H1 (cell line): ENCODE data around the gene SPTLC3. TPM values are rescaled to one million over a fixed set of nuclear protein-coding genes. Genes with fewer than 3 reads are reported as not detected.

Experiments used
- CTCF ChIA-PET: fragments of 300-600 bp; sonication (Branson Sonifier 250); formaldehyde crosslinking; loops from one replicate; lab custom pipeline; 2021; ENCODE audit not compliant: partially characterized antibody; lab: Charles Lee
- POLR2A ChIA-PET: fragments of 300-600 bp; sonication (Branson Sonifier 250); formaldehyde crosslinking; loops from one replicate; lab custom pipeline; 2021; ENCODE audit warnings: inconsistent platforms; ENCODE audit not compliant: partially characterized antibody; lab: Charles Lee
- DNase-seq, 2 experiments: peaks; one replicate each; pipeline versions ENCODE4 v3.0.0 to v3.0.0-alpha.2; 2010 to 2022; ENCODE audit warnings: low spot score in 2 of 2, low read depth in 1 of 2, mixed read lengths in 1 of 2
- FAIRE-seq: peaks from 2 replicates; lab custom pipeline; 2011; peaks lifted over from hg19 to GRCh38; lab: Jason Lieb, UNC
- H2AFZ ChIP-seq: 2 replicates; pipeline ENCODE4 v1.8.1; 2012; ENCODE audit warnings: low read length, inconsistent platforms
- H2AK5ac ChIP-seq: 2 replicates; pipeline ENCODE4 v1.6.1; 2013; ENCODE audit warnings: low read depth, low read length
- H2BK120ac ChIP-seq: replicated peaks from 2 replicates; pipeline ENCODE3; 2013; ENCODE audit warnings: low read depth, low read length, inconsistent platforms
- H2BK12ac ChIP-seq: 2 replicates; pipeline ENCODE4 v1.6.1; 2013; ENCODE audit warnings: low read depth, low read length
- H2BK15ac ChIP-seq: 2 replicates; pipeline ENCODE4 v1.6.1; 2013; ENCODE audit warnings: low read length
- H2BK20ac ChIP-seq: 2 replicates; pipeline ENCODE4 v1.6.1; 2013; ENCODE audit warnings: low read length
- H2BK5ac ChIP-seq: 2 replicates; pipeline ENCODE4 v1.6.1; 2013; ENCODE audit warnings: low read depth, low read length
- H3K14ac ChIP-seq: 2 replicates; pipeline ENCODE4 v1.6.1; 2013; ENCODE audit warnings: inconsistent platforms; ENCODE audit not compliant: insufficient read length
- H3K18ac ChIP-seq: 2 replicates; pipeline ENCODE4 v1.6.1; 2013; ENCODE audit warnings: low read length; ENCODE audit errors: extremely low read depth
- H3K23ac ChIP-seq: 2 replicates; pipeline ENCODE4 v1.6.1; 2013; ENCODE audit warnings: inconsistent platforms; ENCODE audit not compliant: insufficient read length
- H3K23me2 ChIP-seq: 2 replicates; pipeline ENCODE4 v1.6.1; 2013; ENCODE audit warnings: low read depth, low read length
- H3K27ac ChIP-seq: 2 replicates; pipeline ENCODE4 v1.6.1; 2011; ENCODE audit warnings: low read depth, low read length, inconsistent platforms
- H3K27me3 ChIP-seq, 4 experiments: replicated peaks in 1 of 4; 1 replicate in 1 of 4; 2 replicates in 3 of 4; pipeline versions ENCODE4 v1.6.1 to v1.8.1; 2011 to 2013; ENCODE audit warnings: low read length in 3 of 4, mild to moderate bottlenecking in 3 of 4, inconsistent platforms in 2 of 4, mixed read lengths in 2 of 4, moderate library complexity in 1 of 4; ENCODE audit not compliant: control insufficient read depth in 3 of 4, insufficient read depth in 3 of 4; ENCODE audit errors: extremely low read depth in 1 of 4
- H3K36me3 ChIP-seq, 4 experiments: 2 replicates each; pipeline versions ENCODE4 v1.6.1 to v1.8.1; 2011 to 2013; ENCODE audit warnings: mild to moderate bottlenecking in 4 of 4, low read length in 3 of 4, moderate library complexity in 2 of 4, control low read depth in 1 of 4, inconsistent platforms in 1 of 4; ENCODE audit not compliant: insufficient read depth in 4 of 4, control insufficient read depth in 2 of 4
- H3K4ac ChIP-seq: replicated peaks from 2 replicates; pipeline ENCODE3; 2013; ENCODE audit warnings: low read length, low read depth, mixed read lengths, inconsistent platforms; ENCODE audit not compliant: insufficient read length
- H3K4me1 ChIP-seq, 4 experiments: replicated peaks in 1 of 4; 1 replicate in 1 of 4; 2 replicates in 3 of 4; pipeline versions ENCODE4 v1.6.1 to v1.8.1; 2011 to 2013; ENCODE audit warnings: low read length in 3 of 4, inconsistent platforms in 2 of 4, mixed read lengths in 1 of 4; ENCODE audit not compliant: insufficient read depth in 4 of 4, control insufficient read depth in 3 of 4
- H3K4me2 ChIP-seq, 2 experiments: 2 replicates each; pipeline versions ENCODE4 v1.6.1 to v1.8.1; 2011 to 2013; ENCODE audit warnings: low read depth in 2 of 2, low read length in 2 of 2, control low read depth in 1 of 2, inconsistent platforms in 1 of 2, mild to moderate bottlenecking in 1 of 2; ENCODE audit not compliant: insufficient read depth in 1 of 2
- H3K4me3 ChIP-seq, 4 experiments: fragments of 200-600, 300-600 bp in 1 of 4; sonication (generic), shearing (Covaris generic), sonication (Bioruptor Twin) in 1 of 4; 2 replicates each; pipeline versions ENCODE4 v1.5.1 to v1.8.1; 2011 to 2016; ENCODE audit warnings: low read length in 4 of 4, low read depth in 3 of 4, control low read depth in 2 of 4, inconsistent platforms in 2 of 4, mild to moderate bottlenecking in 2 of 4, mixed read lengths in 1 of 4, moderate library complexity in 1 of 4; ENCODE audit not compliant: insufficient read depth in 2 of 4; ENCODE audit errors: extremely low read depth in 1 of 4
- H3K56ac ChIP-seq: replicated peaks from 2 replicates; pipeline ENCODE3; 2013; ENCODE audit warnings: low read depth, mild to moderate bottlenecking, mixed read lengths, low read length, inconsistent platforms; ENCODE audit not compliant: insufficient read length
- H3K79me1 ChIP-seq: 2 replicates; pipeline ENCODE4 v1.6.1; 2013; ENCODE audit warnings: low read depth, low read length, control low read depth
- H3K79me2 ChIP-seq, 2 experiments: 2 replicates each; pipeline versions ENCODE4 v1.6.1 to v1.8.1; 2012 to 2013; ENCODE audit warnings: low read length in 2 of 2, mild to moderate bottlenecking in 2 of 2, inconsistent platforms in 1 of 2; ENCODE audit not compliant: insufficient read depth in 2 of 2, control insufficient read depth in 1 of 2
- H3K9ac ChIP-seq, 4 experiments: replicated peaks in 1 of 4; 1 replicate in 1 of 4; 2 replicates in 3 of 4; pipeline versions ENCODE4 v1.6.1 to v1.8.1; 2011 to 2013; ENCODE audit warnings: low read depth in 3 of 4, low read length in 3 of 4, control low read depth in 2 of 4, mild to moderate bottlenecking in 2 of 4, moderate library complexity in 2 of 4, inconsistent platforms in 1 of 4; ENCODE audit errors: extremely low read depth in 1 of 4
- H3K9me3 ChIP-seq, 2 experiments: 2 replicates each; pipeline versions ENCODE4 v1.6.1 to v1.8.1; 2012 to 2013; ENCODE audit warnings: mild to moderate bottlenecking in 2 of 2, moderate library complexity in 2 of 2, control low read depth in 1 of 2, inconsistent platforms in 1 of 2, low read depth in 1 of 2, low read length in 1 of 2, mixed read lengths in 1 of 2; ENCODE audit not compliant: insufficient read depth in 2 of 2
- H4K20me1 ChIP-seq, 2 experiments: replicated peaks in 1 of 2; 2 replicates each; pipeline versions ENCODE3 to v1.8.1; 2011 to 2013; ENCODE audit warnings: inconsistent platforms in 2 of 2, low read length in 2 of 2, mild to moderate bottlenecking in 1 of 2; ENCODE audit not compliant: insufficient read depth in 2 of 2, control insufficient read depth in 1 of 2
- H4K5ac ChIP-seq: 2 replicates; pipeline ENCODE4 v1.6.1; 2013; ENCODE audit warnings: low read length, low read depth, mixed read lengths, inconsistent platforms; ENCODE audit not compliant: insufficient read length
- H4K8ac ChIP-seq: 2 replicates; pipeline ENCODE4 v1.8.0; 2013; ENCODE audit warnings: mild to moderate bottlenecking, moderate library complexity, low read length, inconsistent platforms; ENCODE audit not compliant: insufficient read depth; ENCODE audit errors: extremely low read depth
- H4K91ac ChIP-seq: replicated peaks from 2 replicates; pipeline ENCODE3; 2013; ENCODE audit warnings: low read length, mixed read lengths, inconsistent platforms; ENCODE audit not compliant: insufficient read length
- BACH1 ChIP-seq: IDR thresholded peaks from 2 replicates; pipeline ENCODE4 v1.6.1; 2012; ENCODE audit warnings: low read length, improper control_type of control experiment
- EP300 ChIP-seq, 2 experiments: IDR thresholded peaks; 1 replicate in 1 of 2; 2 replicates in 1 of 2; pipeline ENCODE4 v1.6.1; 2011 to 2012; ENCODE audit warnings: low read depth in 2 of 2, low read length in 2 of 2, mild to moderate bottlenecking in 2 of 2, borderline replicate concordance in 1 of 2, inconsistent platforms in 1 of 2, moderate library complexity in 1 of 2
- FOSL1 ChIP-seq: IDR thresholded peaks from 2 replicates; pipeline ENCODE4 v1.6.1; 2011; ENCODE audit warnings: mild to moderate bottlenecking, low read depth, low read length, moderate library complexity; ENCODE audit not compliant: insufficient read depth
- HDAC2 ChIP-seq, 2 experiments: fragments of 300-600 bp in 1 of 2; sonication (generic) in 1 of 2; IDR thresholded peaks; 2 replicates each; pipeline ENCODE4 v1.6.1; 2011 to 2012; ENCODE audit warnings: low read depth in 2 of 2, low read length in 2 of 2, mild to moderate bottlenecking in 2 of 2, moderate library complexity in 2 of 2, borderline replicate concordance in 1 of 2, inconsistent platforms in 1 of 2
- MAFK ChIP-seq: IDR thresholded peaks from 2 replicates; pipeline ENCODE4 v1.6.1; 2012; ENCODE audit warnings: low read depth, mild to moderate bottlenecking, improper control_type of control experiment, low read length
- POU5F1 ChIP-seq: IDR thresholded peaks from 2 replicates; pipeline ENCODE4 v1.6.1; 2011; ENCODE audit warnings: low read depth, mild to moderate bottlenecking, low read length, moderate library complexity
- SRF ChIP-seq: IDR thresholded peaks from 2 replicates; pipeline ENCODE4 v1.6.1; 2011; ENCODE audit warnings: mild to moderate bottlenecking, low read depth, low read length, moderate library complexity
- SUZ12 ChIP-seq: fragments of 200-600 bp; sonication (generic); IDR thresholded peaks from 2 replicates; pipeline ENCODE4 v1.6.1; 2012; ENCODE audit warnings: mild to moderate bottlenecking, inconsistent platforms, low read length, moderate library complexity, mixed read lengths
- TAF7 ChIP-seq: optimal IDR thresholded peaks from 2 replicates; pipeline ENCODE3; 2011; ENCODE audit warnings: low read depth, mild to moderate bottlenecking, inconsistent platforms, low read length, moderate library complexity, borderline replicate concordance
- ZNF274 ChIP-seq: IDR thresholded peaks from 2 replicates; pipeline ENCODE4 v1.7.0; 2012; ENCODE audit warnings: low read length, borderline replicate concordance; ENCODE audit errors: extremely low read depth
- polyA plus RNA-seq, 7 experiments: library from polyadenylated mRNA; depleted of rRNA in 3 of 7; stranded (reverse) in 5 of 7; unstranded in 2 of 7; fragments of >200 nt in 5 of 7; fragments of 200-250 nt in 2 of 7; gene quantifications; 1 replicate in 5 of 7; 2 replicates in 1 of 7; 4 replicates in 1 of 7; pipeline versions ENCODE4 v1.2.1 to v1.2.3, GENCODE V29; 2011 to 2013; ENCODE audit warnings: missing spikeins in 2 of 7, mixed read lengths in 2 of 7
- total RNA-seq: library from RNA; stranded (reverse); fragmentation: NEBNext Ultra II Directional; extraction: Animal tissue kit (Norgen Biotek cat#: 25700); gene quantifications from 2 replicates; pipeline ENCODE4 v1.2.1, GENCODE V29; 2021
- TF ChIP-seq, protein P1 (sequence below), 3 experiments: IDR thresholded peaks; 1 replicate in 2 of 3; 2 replicates in 1 of 3; pipeline versions ENCODE4 v1.5.1 to v1.6.1; 2011; ENCODE audit warnings: low read length in 3 of 3, mild to moderate bottlenecking in 3 of 3, inconsistent platforms in 2 of 3, low read depth in 1 of 3, moderate library complexity in 1 of 3; ENCODE audit not compliant: insufficient read depth in 1 of 3; ENCODE audit errors: control extremely low read depth in 1 of 3
- TF ChIP-seq, protein P2 (sequence below): IDR thresholded peaks from 2 replicates; pipeline ENCODE4 v1.6.1; 2011; ENCODE audit warnings: low read depth, mild to moderate bottlenecking, low read length; ENCODE audit not compliant: insufficient read depth

Gene SPTLC3
- total and polyA plus RNA-seq, 2 of the 8 experiments (the other 6 are each of a cell fraction or from before 2014, with no cell fraction given) = 0.23 to 0.82 TPM

DNA sequence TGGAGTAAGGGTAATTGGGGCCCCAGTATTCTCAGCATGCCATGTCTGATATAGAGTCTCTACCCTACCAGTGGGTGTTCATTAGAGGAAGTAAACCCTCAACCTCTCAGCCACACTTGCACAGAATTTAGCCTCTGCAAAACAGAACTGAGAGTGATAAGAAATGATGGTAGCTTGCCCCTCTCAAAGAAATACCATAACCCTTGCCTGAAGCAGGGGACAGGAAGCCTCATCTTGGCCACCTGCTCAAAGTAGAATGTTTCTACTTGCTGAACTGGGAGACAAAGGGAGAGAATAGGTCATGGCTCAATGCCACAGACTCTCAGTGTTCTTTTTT is 33.7 kb downstream of the SPTLC3 start:
- no peaks in the 10 kb centered on the region for H3K79me2 ChIP-seq
- FAIRE-seq (no peak), DNase-seq (no peak)
- no peak overlapping the region for H3K9ac ChIP-seq
- no peaks in the 10 kb centered on the region for H3K4me1 ChIP-seq
- no peak overlapping the region for H2BK20ac ChIP-seq
- H4K20me1 ChIP-seq = no peaks in the 10 kb centered on the region
- no peak overlapping the region for H2AK5ac ChIP-seq
- no peak overlapping the region for H3K23ac ChIP-seq
- no peak overlapping the region for H3K4me2 ChIP-seq
- H4K8ac ChIP-seq = no peak overlapping the region
- H3K9me3 ChIP-seq = no peaks in the 10 kb centered on the region
- no peak overlapping the region for H3K4ac ChIP-seq
- H4K91ac ChIP-seq = no peak overlapping the region
- H3K27me3 ChIP-seq = no peaks in the 10 kb centered on the region
- H2BK15ac ChIP-seq = no peak overlapping the region
- no peak overlapping the region for H4K5ac ChIP-seq
- no peak overlapping the region for H3K27ac ChIP-seq
- no peak overlapping the region for H3K14ac ChIP-seq
- no peak overlapping the region for H3K4me3 ChIP-seq
- H3K56ac ChIP-seq = no peak overlapping the region
- no peaks in the 10 kb centered on the region for H3K79me1 ChIP-seq
- ChIA-PET CTCF (interaction anchor here (0.6 to 1.3 kb wide), 3 partner anchors 25 to 118 kb away, joined by 3 to 4 read pairs (median 3); no protein-coding TSS in a partner anchor), POLR2A (no interaction called here)
- no peak overlapping the region for H2BK5ac ChIP-seq
- H2BK120ac ChIP-seq = no peak overlapping the region
- no peaks in the 10 kb centered on the region for H3K36me3 ChIP-seq
- H3K23me2 ChIP-seq = peaks cover 1% of the 10 kb centered on the region; the same call in 1 of the 2 replicates
- H2BK12ac ChIP-seq = no peak overlapping the region
- H3K18ac ChIP-seq = no peak overlapping the region
- H2AFZ ChIP-seq = no peak overlapping the region
- no peak for TF ChIP-seq HDAC2 (IDR thresholded peaks at IDR 0.05; ENCODE audit: borderline replicate concordance in 1 of 2, low read depth in 2 of 2, low read length in 2 of 2)
- no peak for TF ChIP-seq MAFK
- no peak for TF ChIP-seq TAF7
- no peak for TF ChIP-seq SUZ12
- TF ChIP-seq EP300 (IDR thresholded peaks at IDR 0.05; ENCODE audit: borderline replicate concordance in 1 of 2, low read depth in 2 of 2, low read length in 2 of 2) = no peak
- TF ChIP-seq, protein P1, sequence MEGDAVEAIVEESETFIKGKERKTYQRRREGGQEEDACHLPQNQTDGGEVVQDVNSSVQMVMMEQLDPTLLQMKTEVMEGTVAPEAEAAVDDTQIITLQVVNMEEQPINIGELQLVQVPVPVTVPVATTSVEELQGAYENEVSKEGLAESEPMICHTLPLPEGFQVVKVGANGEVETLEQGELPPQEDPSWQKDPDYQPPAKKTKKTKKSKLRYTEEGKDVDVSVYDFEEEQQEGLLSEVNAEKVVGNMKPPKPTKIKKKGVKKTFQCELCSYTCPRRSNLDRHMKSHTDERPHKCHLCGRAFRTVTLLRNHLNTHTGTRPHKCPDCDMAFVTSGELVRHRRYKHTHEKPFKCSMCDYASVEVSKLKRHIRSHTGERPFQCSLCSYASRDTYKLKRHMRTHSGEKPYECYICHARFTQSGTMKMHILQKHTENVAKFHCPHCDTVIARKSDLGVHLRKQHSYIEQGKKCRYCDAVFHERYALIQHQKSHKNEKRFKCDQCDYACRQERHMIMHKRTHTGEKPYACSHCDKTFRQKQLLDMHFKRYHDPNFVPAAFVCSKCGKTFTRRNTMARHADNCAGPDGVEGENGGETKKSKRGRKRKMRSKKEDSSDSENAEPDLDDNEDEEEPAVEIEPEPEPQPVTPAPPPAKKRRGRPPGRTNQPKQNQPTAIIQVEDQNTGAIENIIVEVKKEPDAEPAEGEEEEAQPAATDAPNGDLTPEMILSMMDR (IDR thresholded peaks at IDR 0.05; ENCODE audit: control extremely low read depth in 1 of 3, insufficient read depth in 1 of 3, low read depth in 1 of 3, low read length in 3 of 3) = no peak
- TF ChIP-seq POU5F1 = no peak
- TF ChIP-seq, protein P2, sequence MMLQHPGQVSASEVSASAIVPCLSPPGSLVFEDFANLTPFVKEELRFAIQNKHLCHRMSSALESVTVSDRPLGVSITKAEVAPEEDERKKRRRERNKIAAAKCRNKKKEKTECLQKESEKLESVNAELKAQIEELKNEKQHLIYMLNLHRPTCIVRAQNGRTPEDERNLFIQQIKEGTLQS = no peak
- no peak for TF ChIP-seq BACH1
- no peak for TF ChIP-seq SRF
- TF ChIP-seq ZNF274 = no peak
- no peak for TF ChIP-seq FOSL1
